ENCODE measurements around the gene INKA1. TPM values are rescaled to one million over a fixed set of nuclear protein-coding genes. Genes with fewer than 3 reads are reported as not detected.
A peak's percentile ranks its signal among the peaks of the same experiment; 100 is the strongest.

Gene INKA1
- total and polyA plus RNA-seq, 9 of the 15 experiments (the other 6 are each of a cell fraction or from before 2014, with no cell fraction given): 0.55 to 13.9 (median 6.7) TPM

DNA sequence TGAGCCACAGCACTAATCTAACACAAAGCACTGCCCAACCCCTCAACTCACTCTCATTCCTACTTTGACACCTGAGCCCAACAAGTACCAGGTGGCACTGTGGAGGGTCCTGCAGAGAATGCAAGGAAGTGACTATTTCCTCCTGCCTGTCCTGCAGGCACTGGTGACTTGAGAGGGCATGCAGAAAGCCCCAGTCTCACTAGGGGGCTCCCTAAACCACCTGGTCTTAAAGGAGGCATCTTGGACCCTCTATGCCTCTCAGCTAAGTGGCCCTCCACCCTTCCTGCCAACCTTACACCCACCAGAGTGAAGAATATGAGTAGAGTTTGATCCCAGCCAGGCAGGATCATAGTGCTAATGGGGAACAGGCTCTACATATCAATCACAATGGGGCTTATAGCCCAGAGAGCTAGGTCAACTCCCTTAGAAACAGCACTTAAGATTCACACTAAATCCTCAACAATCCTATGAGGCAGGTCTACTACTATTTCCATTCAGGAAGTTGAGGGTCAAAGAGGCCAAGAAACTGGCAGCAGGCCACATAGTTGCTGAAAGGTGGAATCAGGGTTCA, 38.1 kb downstream of the INKA1 start (continued):
- TF ChIP-seq, protein P1, sequence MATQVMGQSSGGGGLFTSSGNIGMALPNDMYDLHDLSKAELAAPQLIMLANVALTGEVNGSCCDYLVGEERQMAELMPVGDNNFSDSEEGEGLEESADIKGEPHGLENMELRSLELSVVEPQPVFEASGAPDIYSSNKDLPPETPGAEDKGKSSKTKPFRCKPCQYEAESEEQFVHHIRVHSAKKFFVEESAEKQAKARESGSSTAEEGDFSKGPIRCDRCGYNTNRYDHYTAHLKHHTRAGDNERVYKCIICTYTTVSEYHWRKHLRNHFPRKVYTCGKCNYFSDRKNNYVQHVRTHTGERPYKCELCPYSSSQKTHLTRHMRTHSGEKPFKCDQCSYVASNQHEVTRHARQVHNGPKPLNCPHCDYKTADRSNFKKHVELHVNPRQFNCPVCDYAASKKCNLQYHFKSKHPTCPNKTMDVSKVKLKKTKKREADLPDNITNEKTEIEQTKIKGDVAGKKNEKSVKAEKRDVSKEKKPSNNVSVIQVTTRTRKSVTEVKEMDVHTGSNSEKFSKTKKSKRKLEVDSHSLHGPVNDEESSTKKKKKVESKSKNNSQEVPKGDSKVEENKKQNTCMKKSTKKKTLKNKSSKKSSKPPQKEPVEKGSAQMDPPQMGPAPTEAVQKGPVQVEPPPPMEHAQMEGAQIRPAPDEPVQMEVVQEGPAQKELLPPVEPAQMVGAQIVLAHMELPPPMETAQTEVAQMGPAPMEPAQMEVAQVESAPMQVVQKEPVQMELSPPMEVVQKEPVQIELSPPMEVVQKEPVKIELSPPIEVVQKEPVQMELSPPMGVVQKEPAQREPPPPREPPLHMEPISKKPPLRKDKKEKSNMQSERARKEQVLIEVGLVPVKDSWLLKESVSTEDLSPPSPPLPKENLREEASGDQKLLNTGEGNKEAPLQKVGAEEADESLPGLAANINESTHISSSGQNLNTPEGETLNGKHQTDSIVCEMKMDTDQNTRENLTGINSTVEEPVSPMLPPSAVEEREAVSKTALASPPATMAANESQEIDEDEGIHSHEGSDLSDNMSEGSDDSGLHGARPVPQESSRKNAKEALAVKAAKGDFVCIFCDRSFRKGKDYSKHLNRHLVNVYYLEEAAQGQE (IDR thresholded peaks at IDR 0.05; ENCODE audit: borderline replicate concordance): peak; percentile 64; the same call in 1 of the 2 replicates
- TF ChIP-seq, protein P1 (CRISPR knock-in tag; IDR thresholded peaks at IDR 0.05; ENCODE audit: low read depth): no peak
- TF ChIP-seq KAT7 (CRISPR knock-in tag; IDR thresholded peaks at IDR 0.05; ENCODE audit: borderline replicate concordance) (no peak), NELFE (IDR thresholded peaks at IDR 0.05; ENCODE audit: insufficient read depth, insufficient read length) (no peak), GABPA (tag; conservative IDR thresholded peaks at IDR 0.05; ENCODE audit: low read depth) (no peak)
- TF ChIP-seq, protein P2, sequence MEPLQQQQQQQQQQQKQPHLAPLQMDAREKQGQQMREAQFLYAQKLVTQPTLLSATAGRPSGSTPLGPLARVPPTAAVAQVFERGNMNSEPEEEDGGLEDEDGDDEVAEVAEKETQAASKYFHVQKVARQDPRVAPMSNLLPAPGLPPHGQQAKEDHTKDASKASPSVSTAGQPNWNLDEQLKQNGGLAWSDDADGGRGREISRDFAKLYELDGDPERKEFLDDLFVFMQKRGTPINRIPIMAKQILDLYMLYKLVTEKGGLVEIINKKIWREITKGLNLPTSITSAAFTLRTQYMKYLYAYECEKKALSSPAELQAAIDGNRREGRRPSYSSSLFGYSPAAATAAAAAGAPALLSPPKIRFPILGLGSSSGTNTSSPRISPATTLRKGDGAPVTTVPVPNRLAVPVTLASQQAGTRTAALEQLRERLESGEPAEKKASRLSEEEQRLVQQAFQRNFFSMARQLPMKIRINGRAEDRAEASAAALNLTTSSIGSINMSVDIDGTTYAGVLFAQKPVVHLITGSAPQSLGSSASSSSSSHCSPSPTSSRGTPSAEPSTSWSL (CRISPR knock-in tag; IDR thresholded peaks at IDR 0.05; ENCODE audit: borderline replicate concordance): no peak

Measured in K562 (cell line).